GM19452 (cell line): ENCODE measurements around the gene UBE2E3.

Source experiments
- ATAC-seq: cut with Tn5 transposase; IDR thresholded peaks from one replicate; pipeline ENCODE4 v1.9.1; 2021; ENCODE audit not compliant: unreplicated experiment

Gene UBE2E3

DNA sequence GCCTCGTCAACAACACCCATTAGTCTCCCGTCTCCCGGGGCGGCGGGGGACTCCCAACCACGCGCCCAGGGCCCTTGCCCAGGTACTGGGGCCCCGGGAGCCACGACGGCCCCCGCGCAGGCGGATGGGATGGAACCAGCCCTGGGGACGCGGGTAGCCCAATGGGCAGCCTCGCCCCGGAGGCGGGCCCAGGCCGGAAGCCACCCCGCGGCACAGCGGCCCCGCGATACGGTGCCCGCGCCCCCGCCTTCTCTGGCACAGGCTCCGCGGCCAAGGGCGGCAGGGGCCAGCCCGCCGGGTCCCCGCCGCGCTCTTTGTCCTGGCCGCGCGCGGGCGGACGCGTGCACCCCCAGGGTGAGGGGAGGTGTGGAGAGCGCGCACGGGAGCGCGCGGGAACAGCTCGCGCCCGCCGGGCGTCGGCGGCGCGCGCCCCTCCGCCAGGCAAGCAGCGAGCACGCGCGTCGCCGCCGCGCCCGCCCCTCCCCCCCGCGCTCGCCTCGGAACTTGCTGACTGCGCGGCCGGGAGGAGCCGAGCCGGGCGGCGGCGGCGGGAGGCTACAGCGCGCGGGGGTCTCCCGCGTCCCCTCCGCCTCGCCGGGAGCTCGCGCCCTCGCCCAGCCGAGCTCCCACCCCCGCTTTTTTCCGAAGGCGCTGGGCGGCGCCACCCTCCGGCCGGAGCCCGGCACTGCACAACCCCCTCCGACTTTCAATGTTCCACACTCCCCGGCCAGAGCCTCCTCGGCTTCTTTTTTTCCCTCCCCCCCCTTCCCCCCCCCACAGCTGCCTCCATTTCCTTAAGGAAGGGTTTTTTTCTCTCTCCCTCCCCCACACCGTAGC, at the start of gene UBE2E3:
UBE2E3 (plus strand) TSS at position 500 of the 837 bp plus-strand sequence. CDS start 1,438 bp downstream, outside the sequence.
- peak; percentile 77 for ATAC-seq

DNA sequence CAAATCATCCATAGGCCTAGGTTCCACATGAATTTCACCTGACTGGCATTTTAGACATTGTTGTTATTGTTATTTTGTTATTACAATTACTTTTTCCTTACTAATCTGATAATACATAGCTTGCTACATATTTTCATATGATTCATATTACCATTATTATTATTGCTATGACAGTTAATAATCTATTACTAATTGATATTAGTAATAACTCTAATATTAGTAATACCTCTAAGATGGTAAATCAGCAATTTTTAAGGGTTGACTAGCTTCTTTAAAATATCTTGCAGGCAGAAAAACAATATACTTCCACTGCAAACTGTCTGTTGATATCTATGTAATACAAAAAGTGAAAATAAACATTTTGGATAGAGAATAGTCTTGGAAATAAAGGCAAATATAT, 48.6 kb upstream of the UBE2E3 start:
- no peak for ATAC-seq

DNA sequence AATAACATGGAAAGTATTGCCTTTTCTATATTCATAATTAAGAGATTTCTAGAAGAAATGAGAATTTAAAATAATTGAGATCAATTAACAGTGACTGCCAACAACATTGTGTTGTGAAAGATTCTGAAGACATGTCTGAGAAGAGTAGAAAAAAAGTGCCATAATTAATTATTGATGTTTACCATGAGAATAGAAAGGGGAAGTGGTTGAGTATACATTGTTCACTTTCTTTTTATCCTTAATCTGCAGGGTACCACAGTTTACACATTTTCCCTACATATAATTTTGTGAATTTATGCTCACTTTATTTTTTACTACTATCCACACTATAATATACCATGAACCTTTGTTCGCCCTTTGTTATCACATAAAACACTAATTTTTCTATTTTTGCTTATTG, 47.1 kb upstream of the UBE2E3 start:
- ATAC-seq: peak; percentile 54

DNA sequence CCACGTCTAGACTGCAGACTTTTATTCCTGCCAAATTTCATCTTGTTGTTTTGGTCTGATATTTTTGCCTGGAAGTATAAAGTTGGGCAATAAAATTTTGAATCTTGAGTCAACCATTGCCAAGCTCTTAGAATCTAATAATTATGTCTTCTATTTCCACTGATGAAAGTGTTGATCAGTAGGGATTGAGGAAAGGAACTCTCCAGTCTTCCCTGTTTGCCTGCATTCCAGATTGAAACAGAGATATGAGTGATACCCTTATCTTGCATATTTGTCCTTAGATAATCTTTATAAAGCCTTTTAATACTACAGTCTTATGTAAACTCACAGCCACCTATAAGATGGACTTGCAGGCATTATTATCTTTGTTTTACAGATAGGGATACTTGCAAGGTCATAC, 45.5 kb upstream of the UBE2E3 start:
- no peak for ATAC-seq

DNA sequence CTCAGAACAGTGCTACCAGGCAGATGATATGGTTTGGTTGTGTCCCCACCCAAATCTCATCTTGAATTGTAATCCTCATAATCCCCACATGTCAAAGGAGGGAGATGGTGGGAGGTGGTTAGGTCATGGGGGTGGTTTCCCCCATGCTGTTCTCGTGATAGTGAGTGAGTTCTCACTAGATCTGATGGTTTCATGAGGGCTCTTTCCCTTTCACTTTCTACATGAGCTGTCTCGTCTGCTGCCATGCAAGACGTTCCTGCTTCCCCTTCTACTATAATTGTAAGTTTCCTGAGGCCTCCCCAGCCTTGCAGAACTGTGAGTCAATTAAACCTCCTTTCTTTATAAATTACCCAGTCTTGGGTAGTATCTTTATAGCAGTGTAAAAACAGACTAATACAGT, 42.9 kb upstream of the UBE2E3 start:
- peak; percentile 77 for ATAC-seq

DNA sequence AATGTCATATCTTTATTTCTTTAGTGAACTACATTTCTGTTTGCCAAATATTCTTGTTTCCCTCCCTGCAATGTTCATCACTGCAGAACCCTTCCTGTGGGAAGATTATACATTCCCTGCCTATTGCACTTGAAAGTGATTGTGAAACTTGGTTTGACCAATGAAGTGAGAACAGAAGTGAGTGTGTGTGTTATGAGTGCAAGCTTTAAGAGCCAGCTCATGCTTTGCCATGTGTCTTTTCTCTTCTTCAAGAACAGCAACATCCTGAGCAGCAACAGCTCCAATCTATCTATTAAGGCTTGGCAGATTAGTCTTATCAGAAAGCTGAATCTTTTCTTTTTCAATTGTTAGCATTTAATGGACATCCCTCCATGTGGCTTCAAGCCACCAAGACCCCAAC, 42.0 kb upstream of the UBE2E3 start:
- ATAC-seq: peak; percentile 48

DNA sequence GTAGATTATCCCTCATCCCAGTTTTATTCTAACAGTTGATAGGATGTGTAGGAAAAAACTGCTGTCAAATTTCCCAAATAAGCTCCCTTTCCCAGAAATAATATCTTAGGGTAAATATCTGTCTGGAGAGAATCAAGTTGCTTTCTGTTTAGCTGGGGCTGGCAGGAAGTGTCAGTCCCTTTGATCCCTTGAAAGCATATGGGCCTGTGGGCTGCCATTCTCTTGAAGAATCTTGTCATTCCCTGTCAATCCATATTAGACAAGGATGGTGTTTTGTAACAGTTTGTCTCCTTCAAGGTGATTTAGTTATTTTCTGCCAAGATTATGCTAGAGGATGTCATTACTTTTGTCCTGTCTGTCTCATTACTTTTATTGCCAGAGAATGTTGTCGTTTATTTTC, 37.1 kb upstream of the UBE2E3 start:
- ATAC-seq: no peak

DNA sequence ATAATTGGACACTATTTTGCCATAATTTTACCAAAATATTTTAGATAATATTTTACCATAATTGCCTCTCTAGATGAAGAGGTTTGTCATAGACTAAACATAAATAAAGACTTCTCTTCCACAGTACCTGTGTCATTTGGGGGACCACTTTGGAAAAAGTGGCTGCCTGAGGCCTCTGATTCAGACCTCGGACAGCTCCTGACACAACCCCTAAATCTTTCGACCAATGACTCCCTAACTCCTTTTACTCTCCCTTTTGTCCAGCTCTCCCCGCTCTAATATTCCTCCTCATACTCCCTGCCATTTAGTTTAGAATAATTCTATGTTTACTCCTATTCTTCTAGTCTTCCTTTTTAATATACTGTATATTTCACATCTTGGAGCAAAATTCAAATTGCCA, 36.0 kb upstream of the UBE2E3 start:
- no peak for ATAC-seq

DNA sequence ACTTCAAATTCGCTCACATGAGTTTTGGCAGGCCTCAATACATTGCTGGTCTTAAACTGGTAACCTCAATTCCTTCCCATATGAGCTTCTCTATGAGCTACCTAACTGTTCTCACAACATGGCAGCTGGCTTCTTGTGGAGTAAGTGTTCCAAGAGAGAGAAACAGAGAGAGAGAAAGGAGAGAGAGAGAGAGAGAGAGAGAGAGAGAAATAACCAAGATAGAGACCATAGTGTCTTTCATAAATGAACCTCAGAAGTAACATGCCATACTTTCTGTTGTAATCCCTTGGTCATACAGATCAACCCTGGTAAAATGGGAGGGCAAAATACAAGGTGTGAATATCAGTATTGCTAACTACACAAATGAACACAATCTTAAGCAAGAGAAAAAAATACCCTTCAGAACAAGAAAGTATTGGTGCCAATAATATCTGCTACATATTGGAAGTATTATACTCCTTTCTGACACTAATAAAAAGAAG, 33.2 kb upstream of the UBE2E3 start:
- no peak for ATAC-seq

DNA sequence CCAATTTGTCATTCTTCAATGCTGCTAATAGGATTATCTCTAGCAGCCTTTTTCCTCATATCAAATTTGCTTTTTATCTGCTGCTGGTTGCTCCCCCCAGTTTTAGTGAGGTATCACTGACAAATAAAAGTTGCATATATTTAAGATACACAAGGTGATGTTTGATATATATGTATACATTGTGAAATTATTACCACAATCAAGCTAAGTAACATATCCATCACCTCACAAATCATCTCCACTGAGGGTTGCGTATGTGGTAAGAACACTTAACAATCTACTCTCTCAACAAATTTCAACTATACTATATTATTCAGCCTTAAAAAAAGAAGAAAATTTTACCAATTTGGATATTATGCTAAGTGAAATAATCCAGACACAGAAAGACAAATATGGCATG, 30.5 kb upstream of the UBE2E3 start:
- no peak for ATAC-seq

DNA sequence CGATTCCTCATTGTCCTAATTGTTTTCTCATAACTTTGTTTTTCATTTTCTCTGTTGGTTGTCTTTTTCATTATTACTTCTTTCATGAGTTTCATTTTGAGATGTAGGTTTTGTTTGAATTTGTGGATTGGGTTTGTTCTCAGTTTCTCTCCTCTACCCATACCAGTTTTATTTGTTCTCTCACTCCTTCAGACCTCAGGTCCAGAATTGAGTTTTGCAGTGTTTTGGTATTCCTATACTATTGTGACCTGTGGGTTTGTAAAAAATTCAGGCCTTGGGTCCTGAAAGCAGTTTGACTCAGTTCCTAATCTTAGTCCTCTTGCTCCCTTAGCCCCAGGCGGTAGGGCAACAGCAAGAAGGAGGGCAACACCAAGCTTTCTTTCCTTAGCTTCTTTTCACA, 28.3 kb upstream of the UBE2E3 start:
- ATAC-seq: no peak

DNA sequence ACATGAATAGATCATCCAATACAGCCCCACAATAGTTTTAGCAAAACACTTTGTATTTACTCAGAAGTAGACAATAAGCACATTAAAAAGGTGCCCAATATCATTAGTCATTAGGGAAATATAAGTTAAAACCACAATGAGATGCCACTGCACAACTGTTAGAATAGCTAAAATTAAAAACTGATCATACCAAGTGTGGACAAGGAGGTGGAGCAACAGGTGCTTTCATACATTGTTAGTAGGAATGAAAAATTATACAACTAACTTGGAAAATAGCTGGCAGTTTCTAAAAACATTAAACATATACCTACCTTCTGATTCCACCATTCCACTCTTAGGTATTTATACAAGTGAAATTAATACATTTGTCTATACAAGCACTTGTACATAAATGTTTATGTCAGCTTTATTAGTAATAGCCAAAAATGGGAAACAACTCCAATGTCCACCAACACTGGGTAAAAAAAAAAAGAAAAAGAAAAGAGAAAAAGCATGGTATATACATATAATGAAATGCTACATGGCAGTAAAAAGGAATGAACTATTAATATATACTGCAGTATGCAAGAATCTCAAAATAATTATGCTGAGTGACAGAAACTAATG, 27.6 kb upstream of the UBE2E3 start:
- no peak for ATAC-seq

DNA sequence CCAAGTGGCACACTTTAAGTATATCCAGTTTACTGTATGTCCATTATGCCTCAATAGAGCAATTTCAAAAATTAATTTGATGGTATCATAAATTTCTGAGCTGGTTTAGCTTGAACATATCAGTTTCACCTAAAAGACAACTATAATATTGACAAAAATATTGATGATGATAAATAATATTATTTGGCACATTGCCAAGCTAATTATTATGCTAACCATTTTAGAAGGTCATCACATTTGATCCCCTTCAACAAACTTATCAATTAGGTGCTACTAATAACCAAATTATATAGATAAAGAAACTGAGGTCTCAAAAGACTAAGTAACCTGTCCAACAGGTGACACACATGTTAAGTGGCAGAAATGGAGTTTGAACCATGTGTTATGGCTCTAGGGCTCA, 26.9 kb upstream of the UBE2E3 start:
- ATAC-seq: no peak

DNA sequence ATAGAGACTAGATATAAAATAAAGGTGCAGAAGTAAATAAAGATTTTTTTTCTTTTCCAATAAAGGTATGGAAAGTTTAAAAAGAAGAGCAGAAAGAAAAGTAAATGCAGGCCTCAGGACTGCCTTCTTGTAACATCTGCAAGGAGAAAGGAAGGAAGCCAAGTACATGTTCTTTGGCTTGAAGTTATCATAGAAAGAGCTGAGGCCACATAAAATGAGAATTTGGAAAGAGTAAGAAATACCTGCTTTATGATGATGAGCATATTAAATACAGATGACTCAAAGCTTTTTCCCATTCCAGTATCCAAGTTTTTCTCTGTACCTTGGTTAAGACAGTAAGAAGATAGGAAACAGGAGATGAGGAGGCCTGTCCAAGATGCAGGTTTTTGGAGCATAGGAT, 25.3 kb upstream of the UBE2E3 start:
- ATAC-seq: no peak

DNA sequence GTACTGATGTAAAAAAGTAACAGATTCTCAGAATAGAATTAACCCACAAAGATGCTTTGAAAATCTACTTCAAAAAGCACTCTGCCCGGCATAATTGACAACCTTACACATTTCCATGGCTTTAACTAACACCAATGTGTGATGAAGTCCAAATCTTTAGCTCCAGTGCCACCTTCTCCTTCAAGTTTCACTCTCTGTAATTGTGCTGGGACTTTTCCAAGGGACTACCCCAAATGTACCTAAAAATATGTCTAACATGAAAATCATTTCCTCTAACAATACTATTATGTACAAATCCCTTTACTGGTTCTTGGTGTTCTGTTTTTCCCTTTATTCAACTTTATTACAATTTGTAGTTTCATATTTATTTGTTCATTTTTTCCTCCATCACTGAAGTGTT, 20.6 kb upstream of the UBE2E3 start:
- ATAC-seq: no peak

DNA sequence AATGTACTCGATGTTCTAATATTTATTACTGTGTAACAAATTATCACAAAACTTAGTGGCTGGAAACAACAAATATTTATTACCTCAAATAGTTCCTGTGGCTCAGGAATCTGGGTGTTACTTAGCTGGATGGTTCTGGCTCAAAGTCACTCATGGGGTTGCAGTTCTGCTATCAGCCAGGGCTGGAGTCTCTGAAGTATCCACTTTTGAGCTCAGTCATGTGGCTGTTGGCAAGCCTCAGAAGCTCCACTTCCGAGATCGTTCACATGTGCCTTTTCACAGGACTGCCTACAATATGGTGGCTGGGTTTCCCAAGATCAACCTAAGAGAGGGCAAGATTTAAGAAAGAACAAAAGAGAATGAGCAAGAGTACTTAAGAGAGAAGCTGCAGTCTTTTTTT, 19.4 kb upstream of the UBE2E3 start:
- ATAC-seq: no peak

DNA sequence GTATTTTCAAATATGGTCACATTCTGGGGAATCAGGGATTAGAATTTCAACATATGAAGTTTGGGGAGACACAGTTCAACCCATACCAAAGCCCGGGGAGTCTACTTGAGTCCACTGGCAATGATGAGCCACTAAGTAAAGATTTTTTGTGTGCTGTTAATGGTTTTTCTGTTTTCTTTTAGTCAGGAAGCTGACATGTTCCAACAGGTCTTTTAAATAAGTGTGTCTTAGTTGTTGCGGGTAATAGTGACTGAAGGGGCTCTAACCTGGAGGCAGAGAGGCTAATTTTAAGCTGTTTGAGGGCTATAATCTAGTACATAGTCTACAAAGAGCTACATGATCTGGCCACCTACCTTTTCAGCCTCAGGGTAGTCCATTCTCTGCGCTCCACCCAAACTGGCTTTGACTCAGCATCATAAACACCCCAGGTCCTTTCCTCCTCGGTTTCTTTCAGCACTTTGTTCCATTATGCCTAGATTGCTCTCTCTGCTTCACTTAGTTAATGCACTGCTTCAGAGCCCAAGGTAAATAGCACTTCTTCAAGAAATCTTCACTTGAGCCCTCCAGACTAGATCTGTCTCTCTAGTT, 17.6 kb upstream of the UBE2E3 start:
- no peak for ATAC-seq

DNA sequence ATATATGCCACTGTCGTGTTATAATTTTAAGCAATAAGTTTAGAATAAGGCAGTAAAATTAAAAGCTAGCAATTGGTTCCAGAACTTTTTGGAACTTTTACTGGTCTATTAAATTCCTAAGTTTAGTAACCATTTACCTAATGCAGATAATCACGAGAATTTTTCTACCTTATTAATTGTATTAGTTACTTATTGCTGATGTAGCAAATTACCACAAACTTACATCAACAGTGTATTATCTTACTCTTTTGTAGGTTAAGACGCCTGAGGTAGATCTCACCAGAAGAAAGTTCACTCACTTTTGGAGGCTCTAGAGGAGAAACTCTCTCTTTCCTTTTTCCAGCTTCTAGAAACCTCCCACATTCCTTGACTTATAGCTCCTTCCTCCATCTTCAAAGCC, 14.0 kb upstream of the UBE2E3 start:
- ATAC-seq: no peak

DNA sequence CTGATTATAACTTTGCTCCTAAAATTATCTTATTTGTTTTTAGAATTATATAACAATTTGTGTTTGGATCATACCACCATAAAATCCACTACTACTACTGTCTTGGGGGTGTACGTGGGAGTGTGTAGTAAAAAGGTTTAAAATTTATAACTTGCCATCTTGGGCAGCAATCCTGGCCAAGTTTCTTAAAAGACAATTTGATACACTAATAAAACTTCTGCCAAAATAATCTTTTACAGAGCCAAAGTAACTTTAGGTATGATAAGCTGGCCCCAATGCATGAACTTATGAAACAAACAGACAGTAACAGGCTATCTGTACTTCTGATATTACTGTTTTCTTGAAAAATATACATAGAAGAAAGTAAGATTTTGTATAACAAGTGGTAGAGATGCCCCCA, 11.3 kb upstream of the UBE2E3 start:
- ATAC-seq: no peak

DNA sequence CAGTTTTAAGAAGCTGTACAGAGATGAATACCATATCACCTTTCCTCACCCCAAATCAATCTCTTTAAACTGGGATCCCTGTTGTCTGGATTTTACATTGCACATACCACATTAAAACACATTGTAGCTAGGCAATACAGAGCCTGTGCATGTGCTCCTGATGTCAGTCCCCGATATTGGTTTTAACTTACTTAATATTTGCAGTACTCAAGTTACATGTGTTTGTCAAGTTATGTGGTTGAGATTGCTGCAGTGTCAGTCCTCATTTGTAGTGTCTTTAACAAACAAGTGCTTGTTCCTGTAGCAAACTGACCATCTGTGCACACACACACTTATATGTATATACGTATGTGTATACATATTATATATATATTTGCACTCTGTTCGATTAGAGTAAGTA, 10.4 kb upstream of the UBE2E3 start:
- ATAC-seq: no peak

DNA sequence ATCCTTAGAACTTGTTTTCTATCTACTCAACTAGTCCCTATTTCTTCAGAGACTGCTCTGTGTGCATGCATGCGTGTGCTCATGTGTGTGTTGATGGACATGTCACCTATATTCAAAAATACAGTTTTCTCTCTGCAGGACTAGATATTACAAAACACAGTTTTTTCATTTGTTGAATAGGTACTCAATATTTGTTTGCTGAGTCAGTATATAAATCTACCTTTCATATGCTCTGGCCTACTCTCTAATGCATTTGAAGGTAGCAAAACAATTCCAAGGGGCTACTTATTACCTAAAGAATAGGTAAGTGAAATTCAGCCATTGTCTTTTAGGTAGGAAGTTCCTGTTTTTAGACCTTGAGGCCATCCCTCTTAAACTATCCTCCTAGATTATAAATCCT, 8.6 kb upstream of the UBE2E3 start:
- no peak for ATAC-seq

DNA sequence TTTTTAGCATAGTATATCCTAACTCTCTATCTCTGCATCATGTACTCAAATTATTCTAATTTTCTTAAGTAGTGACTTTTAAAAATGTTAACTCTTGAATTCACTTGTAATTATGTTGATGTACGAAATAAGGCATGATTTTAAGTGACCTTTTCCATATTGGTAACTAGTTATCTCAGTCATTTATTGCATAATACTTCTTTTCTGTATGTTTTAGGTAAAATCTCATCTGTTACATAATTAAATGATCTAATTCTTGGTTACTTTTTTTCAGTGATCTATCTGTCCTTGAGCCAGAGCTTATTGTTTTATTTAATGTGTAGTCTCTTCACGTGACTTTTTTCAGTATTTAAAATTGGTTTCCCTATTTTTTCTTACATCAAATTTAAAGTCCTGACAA, 4.8 kb upstream of the UBE2E3 start:
- no peak for ATAC-seq
